Muscle layer of colon (tissue), 2 donors: ENCODE data around the gene MTMR3.

Experiments used
- H3K27ac ChIP-seq: one replicate; pipeline ENCODE4 v1.7.0; 2013; ENCODE audit warnings: low read depth, mild to moderate bottlenecking, low read length, moderate library complexity
- H3K27me3 ChIP-seq, 2 donors: one replicate each; pipeline ENCODE4 v1.7.0; 2013; ENCODE audit warnings: low read length in 2 of 2, mild to moderate bottlenecking in 2 of 2; ENCODE audit not compliant: insufficient read depth in 2 of 2, control insufficient read depth in 1 of 2
- H3K36me3 ChIP-seq: one replicate; pipeline ENCODE4 v1.7.0; 2013; ENCODE audit warnings: mild to moderate bottlenecking, low read length; ENCODE audit not compliant: insufficient read depth
- H3K4me1 ChIP-seq: one replicate; pipeline ENCODE4 v1.7.0; 2013; ENCODE audit warnings: mild to moderate bottlenecking, low read length; ENCODE audit not compliant: insufficient read depth
- H3K4me3 ChIP-seq, 2 donors: one replicate each; pipeline ENCODE4 v1.7.0; 2013; ENCODE audit warnings: low read length in 2 of 2, low read depth in 1 of 2, mild to moderate bottlenecking in 1 of 2, moderate library complexity in 1 of 2
- H3K9ac ChIP-seq: one replicate; pipeline ENCODE4 v1.7.0; 2013; ENCODE audit warnings: low read length
- H3K9me3 ChIP-seq: one replicate; pipeline ENCODE4 v1.7.0; 2013; ENCODE audit warnings: mild to moderate bottlenecking, low read length
- donor health status: abdominal sarcoma.
- donor health status: Adenocarcinoma of cecum.

MTMR3 gene

GRCh38 chr22:30033901-30034300, 150.9 kb downstream of the MTMR3 start:
- H3K4me3 ChIP-seq = no peak overlapping the region
- no peaks in the 10 kb centered on the region for H3K27me3 ChIP-seq
- H3K4me1 ChIP-seq = no peaks in the 10 kb centered on the region
- H3K9me3 ChIP-seq = no peaks in the 10 kb centered on the region
- no peak overlapping the region for H3K27ac ChIP-seq
- H3K9ac ChIP-seq = no peak overlapping the region
- peaks cover under 1% of the 10 kb centered on the region for H3K36me3 ChIP-seq

GRCh38 chr22:30036656-30037055, 153.7 kb downstream of the MTMR3 start:
- Histone ChIP-seq H3K4me1 (no peaks in the 10 kb centered on the region), H3K27me3 (no peaks in the 10 kb centered on the region), H3K9me3 (no peaks in the 10 kb centered on the region), H3K36me3 (no peaks in the 10 kb centered on the region), H3K9ac (no peak overlapping the region), H3K27ac (no peak overlapping the region), H3K4me3 (no peak overlapping the region)

GRCh38 chr22:30038219-30038618, 155.2 kb downstream of the MTMR3 start:
- Histone ChIP-seq H3K9me3 (no peaks in the 10 kb centered on the region), H3K27me3 (no peaks in the 10 kb centered on the region), H3K4me3 (no peak overlapping the region), H3K4me1 (no peaks in the 10 kb centered on the region), H3K36me3 (no peaks in the 10 kb centered on the region), H3K9ac (no peak overlapping the region), H3K27ac (no peak overlapping the region)

- Histone ChIP-seq H3K4me3 (no peak overlapping the region), H3K36me3 (no peaks in the 10 kb centered on the region), H3K27ac (no peak overlapping the region), H3K4me1 (no peaks in the 10 kb centered on the region), H3K9ac (no peak overlapping the region), H3K27me3 (no peaks in the 10 kb centered on the region), H3K9me3 (no peaks in the 10 kb centered on the region)
Measured at GRCh38 chr22:30040499-30041260, 157.7 kb downstream of the MTMR3 start.

GRCh38 chr22:30041475-30041874, 158.5 kb downstream of the MTMR3 start:
- H3K9me3 ChIP-seq = no peaks in the 10 kb centered on the region
- no peaks in the 10 kb centered on the region for H3K4me1 ChIP-seq
- no peak overlapping the region for H3K27ac ChIP-seq
- H3K27me3 ChIP-seq = no peaks in the 10 kb centered on the region
- no peak overlapping the region for H3K9ac ChIP-seq
- no peaks in the 10 kb centered on the region for H3K36me3 ChIP-seq
- H3K4me3 ChIP-seq = no peak overlapping the region

GRCh38 chr22:30041881-30042280, 158.9 kb downstream of the MTMR3 start:
- no peak overlapping the region for H3K4me3 ChIP-seq

GRCh38 chr22:30043161-30043560, 160.2 kb downstream of the MTMR3 start:
- H3K27me3 ChIP-seq = no peaks in the 10 kb centered on the region
- H3K9ac ChIP-seq = no peak overlapping the region
- H3K4me3 ChIP-seq = no peak overlapping the region
- no peaks in the 10 kb centered on the region for H3K36me3 ChIP-seq
- no peaks in the 10 kb centered on the region for H3K4me1 ChIP-seq
- H3K9me3 ChIP-seq = no peaks in the 10 kb centered on the region
- no peak overlapping the region for H3K27ac ChIP-seq

More at GRCh38 chr22:30041881-30042280, 158.9 kb downstream of the MTMR3 start:
- Histone ChIP-seq H3K27me3 (no peaks in the 10 kb centered on the region), H3K9ac (no peak overlapping the region), H3K36me3 (no peaks in the 10 kb centered on the region), H3K27ac (no peak overlapping the region), H3K4me1 (no peaks in the 10 kb centered on the region), H3K9me3 (no peaks in the 10 kb centered on the region)

GRCh38 chr22:30044369-30044768, 161.4 kb downstream of the MTMR3 start:
- no peak overlapping the region for H3K27ac ChIP-seq
- no peaks in the 10 kb centered on the region for H3K27me3 ChIP-seq
- no peak overlapping the region for H3K4me3 ChIP-seq
- H3K36me3 ChIP-seq = no peaks in the 10 kb centered on the region
- H3K9ac ChIP-seq = no peak overlapping the region
- H3K9me3 ChIP-seq = no peaks in the 10 kb centered on the region
- H3K4me1 ChIP-seq = no peaks in the 10 kb centered on the region

- Histone ChIP-seq H3K4me3 (no peak overlapping the region), H3K9me3 (no peaks in the 10 kb centered on the region), H3K27ac (no peak overlapping the region)
Measured at GRCh38 chr22:30044881-30045493, 162.0 kb downstream of the MTMR3 start.

GRCh38 chr22:30045494-30045887, 162.5 kb downstream of the MTMR3 start:
- no peak overlapping the region for H3K9ac ChIP-seq
- H3K4me3 ChIP-seq = no peak overlapping the region
- H3K36me3 ChIP-seq = no peaks in the 10 kb centered on the region
- no peaks in the 10 kb centered on the region for H3K9me3 ChIP-seq
- no peak overlapping the region for H3K27ac ChIP-seq
- H3K4me1 ChIP-seq = no peaks in the 10 kb centered on the region
- no peaks in the 10 kb centered on the region for H3K27me3 ChIP-seq

More at GRCh38 chr22:30044881-30045493, 162.0 kb downstream of the MTMR3 start:
- Histone ChIP-seq H3K36me3 (no peaks in the 10 kb centered on the region), H3K27me3 (no peaks in the 10 kb centered on the region), H3K9ac (no peak overlapping the region), H3K4me1 (no peaks in the 10 kb centered on the region)

GRCh38 chr22:30045901-30046715, 163.1 kb downstream of the MTMR3 start:
- H3K36me3 ChIP-seq = no peaks in the 10 kb centered on the region
- no peak overlapping the region for H3K27ac ChIP-seq
- no peaks in the 10 kb centered on the region for H3K4me1 ChIP-seq
- H3K4me3 ChIP-seq = no peak overlapping the region
- H3K9me3 ChIP-seq = no peaks in the 10 kb centered on the region
- H3K27me3 ChIP-seq = no peaks in the 10 kb centered on the region
- no peak overlapping the region for H3K9ac ChIP-seq
